ENCODE results near the gene CTIF. TPM values are rescaled to one million over a fixed set of nuclear protein-coding genes. Genes with fewer than 3 reads are reported as not detected.
A peak's percentile ranks its signal among the peaks of the same experiment; 100 is the strongest.
"Not testable (repeated sequence)": the region's sequence is repeated elsewhere in the genome, so short reads cannot be mapped to it uniquely, and the experiment has no call there.

The CTIF gene
- total and polyA plus RNA-seq, 11 donors: 21.2 to 93.0 (median 68.0) TPM

DNA sequence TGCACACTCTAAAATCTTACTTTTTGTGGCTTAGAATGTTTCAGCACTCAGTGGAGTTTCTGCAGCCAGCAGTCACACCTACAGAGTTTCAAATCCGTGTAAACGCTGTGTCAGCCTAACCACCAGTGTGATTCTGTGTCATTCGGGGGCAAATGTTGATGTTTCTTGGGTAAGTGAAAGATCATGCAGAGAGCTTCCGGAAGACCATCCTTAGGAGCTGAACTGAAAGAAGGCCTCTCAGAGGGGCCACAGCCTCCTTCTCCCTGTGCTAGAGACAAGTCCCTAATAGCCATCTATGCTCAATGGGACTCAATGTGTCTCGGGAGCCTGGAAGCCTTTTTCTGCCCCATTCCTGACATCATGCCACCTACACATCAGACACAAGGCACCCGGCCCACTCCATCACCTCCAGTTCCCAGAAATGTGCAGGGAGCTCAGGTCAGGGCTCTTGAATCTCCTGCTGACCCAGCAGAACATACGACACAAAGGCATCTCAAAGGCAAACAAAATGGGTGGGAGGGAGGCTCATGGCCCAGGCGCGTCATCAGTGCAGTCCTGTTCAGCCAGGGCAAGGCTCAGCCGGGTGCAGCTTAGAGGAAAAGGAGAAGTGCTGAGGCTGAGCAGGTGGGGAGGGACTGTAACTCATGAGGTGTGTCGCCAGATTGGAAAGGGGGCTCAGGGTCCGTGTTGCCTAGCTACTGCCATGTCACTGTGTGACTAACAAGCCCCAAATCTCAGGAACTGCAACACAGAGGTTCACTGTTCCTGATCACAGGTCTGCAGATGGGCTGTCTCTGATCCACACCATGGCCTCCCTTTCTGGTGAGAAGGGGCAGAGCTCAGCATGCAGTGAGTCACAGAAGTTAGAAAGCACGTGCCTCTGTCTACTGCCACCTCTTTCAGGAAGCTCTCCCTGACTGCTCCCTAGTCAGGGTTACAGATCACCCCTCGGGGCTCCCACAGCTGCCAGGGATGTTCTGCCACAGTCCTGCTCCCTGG, 329.9 kb downstream of the CTIF start:
- intact Hi-C loops (cut with DNase I): no loop called here
- DNase-seq (peak in 1 of 5 donors; percentile 23), ATAC-seq (no peak)
- no peaks in the 10 kb centered on the region for H3K36me3 ChIP-seq
- no peak overlapping the region for H3K4me3 ChIP-seq
- H3K27ac ChIP-seq: peak overlapping the region in 1 of 12 donors; percentile 30
- H3K9me3 ChIP-seq: peaks cover 0 to 12% (median 0%) of the 10 kb centered on the region in 12 donors
- peaks cover 0 to 33% (median 5%) of the 10 kb centered on the region in 12 donors for H3K4me1 ChIP-seq
- TF ChIP-seq, protein P1, sequence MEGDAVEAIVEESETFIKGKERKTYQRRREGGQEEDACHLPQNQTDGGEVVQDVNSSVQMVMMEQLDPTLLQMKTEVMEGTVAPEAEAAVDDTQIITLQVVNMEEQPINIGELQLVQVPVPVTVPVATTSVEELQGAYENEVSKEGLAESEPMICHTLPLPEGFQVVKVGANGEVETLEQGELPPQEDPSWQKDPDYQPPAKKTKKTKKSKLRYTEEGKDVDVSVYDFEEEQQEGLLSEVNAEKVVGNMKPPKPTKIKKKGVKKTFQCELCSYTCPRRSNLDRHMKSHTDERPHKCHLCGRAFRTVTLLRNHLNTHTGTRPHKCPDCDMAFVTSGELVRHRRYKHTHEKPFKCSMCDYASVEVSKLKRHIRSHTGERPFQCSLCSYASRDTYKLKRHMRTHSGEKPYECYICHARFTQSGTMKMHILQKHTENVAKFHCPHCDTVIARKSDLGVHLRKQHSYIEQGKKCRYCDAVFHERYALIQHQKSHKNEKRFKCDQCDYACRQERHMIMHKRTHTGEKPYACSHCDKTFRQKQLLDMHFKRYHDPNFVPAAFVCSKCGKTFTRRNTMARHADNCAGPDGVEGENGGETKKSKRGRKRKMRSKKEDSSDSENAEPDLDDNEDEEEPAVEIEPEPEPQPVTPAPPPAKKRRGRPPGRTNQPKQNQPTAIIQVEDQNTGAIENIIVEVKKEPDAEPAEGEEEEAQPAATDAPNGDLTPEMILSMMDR (IDR thresholded peaks at IDR 0.05): no peak
- no peak for TF ChIP-seq POLR2A (IDR thresholded peaks at IDR 0.05)
- H3K27me3 ChIP-seq: no peaks in the 10 kb centered on the region
- 85 to 93% (median 86%) methylated on average over 12 to 14 of the region's 14 CpGs for WGBS, 4 donors

DNA sequence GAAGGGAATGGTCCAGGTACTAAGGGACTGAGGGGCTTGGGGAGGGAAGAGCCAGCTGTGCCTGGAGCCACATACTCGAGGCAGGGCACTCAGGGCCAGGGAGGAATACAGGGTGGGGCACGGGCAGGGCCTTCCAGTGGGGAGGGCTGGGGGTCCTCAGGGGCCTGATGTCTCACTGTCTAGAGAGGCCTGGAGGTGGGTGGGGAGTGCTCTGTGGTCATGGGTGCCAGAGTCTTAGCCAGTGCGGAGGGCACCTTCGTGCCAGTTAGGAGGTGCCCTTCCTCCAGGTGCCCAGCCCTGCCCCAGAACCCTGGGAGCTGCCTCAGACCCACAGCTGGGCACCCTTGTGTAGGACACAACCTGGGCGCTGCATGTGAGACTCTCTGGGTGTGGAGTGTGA, 330.8 kb downstream of the CTIF start:
- no peak for ATAC-seq
- Histone ChIP-seq H3K4me3 (no peak overlapping the region), H3K27me3 (no peaks in the 10 kb centered on the region), H3K27ac (no peak overlapping the region), H3K36me3 (no peaks in the 10 kb centered on the region), H3K9me3 (peaks cover 0 to 12% (median 0%) of the 10 kb centered on the region in 12 donors), H3K4me1 (peaks cover 0 to 39% (median 5%) of the 10 kb centered on the region in 12 donors)
- intact Hi-C loops (cut with DNase I): no loop called here
- TF ChIP-seq, protein P1 (IDR thresholded peaks at IDR 0.05): no peak
- TF ChIP-seq POLR2A (IDR thresholded peaks at IDR 0.05): no peak
- DNase-seq: peak in 1 of 5 donors; percentile 23
- WGBS, 4 donors: 80 to 89% (median 83%) methylated on average over 3 to 5 of the region's 5 CpGs

DNA sequence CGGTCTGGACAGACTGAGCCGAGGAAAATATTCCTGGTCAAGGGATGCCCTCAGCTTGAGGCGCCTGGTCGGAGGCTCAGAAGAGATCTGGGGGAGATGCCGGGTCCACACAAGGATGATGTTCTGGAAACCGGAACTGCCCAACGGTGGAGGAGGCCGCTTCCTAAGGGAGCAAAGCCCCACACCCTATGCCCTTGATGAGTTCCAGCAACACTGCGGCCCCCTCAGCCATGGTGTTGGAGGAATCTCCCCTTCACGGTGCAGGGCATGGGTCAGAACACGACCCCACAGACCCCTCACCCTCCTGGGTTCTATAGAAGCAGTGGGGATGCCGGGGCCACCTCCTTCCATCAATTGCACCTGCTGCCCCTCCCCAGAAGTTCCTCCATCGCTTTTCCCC, 332.1 kb downstream of the CTIF start:
- WGBS, 4 donors: 88 to 94% (median 91%) methylated on average over 13 of the region's 13 CpGs

DNA sequence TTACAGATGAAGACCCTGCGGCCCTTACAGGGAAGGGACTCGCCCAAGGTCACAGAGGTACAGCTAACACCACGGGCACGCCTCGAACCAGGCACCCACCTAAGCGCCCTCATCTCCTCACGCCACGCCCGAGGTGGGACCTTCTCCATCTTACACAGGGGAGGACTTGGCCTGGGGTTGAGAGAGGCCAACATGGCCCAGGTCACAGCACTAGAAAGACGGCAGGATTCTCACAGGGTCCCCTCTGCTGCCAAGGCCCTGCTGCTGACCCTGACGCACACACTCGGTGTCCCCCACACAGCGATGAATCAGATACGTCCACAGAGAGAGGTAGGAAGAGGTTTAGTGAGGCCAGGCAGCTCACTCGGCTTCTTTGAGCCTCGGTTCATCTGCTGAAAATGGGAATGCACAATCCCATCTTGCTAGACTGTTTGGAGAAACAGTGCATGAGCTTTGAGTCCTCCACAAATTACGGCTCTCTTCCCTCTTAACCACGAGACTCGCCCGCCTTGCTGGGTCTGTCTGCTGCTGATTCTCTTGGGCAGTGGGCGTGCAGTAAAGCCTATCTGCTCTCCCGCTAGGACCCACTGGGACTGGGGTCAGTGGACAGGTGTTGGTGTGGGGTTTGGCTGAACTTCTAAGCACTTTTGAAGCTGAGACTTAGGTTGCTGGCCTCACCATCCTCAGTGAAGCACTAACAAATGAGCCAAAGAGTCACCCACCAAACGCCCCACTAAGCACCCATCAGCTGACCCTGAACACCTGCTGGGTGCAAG, 332.7 kb downstream of the CTIF start:
- H3K27me3 ChIP-seq: no peaks in the 10 kb centered on the region
- peaks cover 0 to 39% (median 5%) of the 10 kb centered on the region in 12 donors for H3K4me1 ChIP-seq
- DNase-seq (peak in 1 of 5 donors; percentile 11), ATAC-seq (no peak)
- no peaks in the 10 kb centered on the region for H3K36me3 ChIP-seq
- intact Hi-C loops (cut with DNase I): no loop called here
- TF ChIP-seq, protein P1 (IDR thresholded peaks at IDR 0.05): no peak
- TF ChIP-seq POLR2A (IDR thresholded peaks at IDR 0.05): no peak
- no peaks in the 10 kb centered on the region for H3K9me3 ChIP-seq
- H3K4me3 ChIP-seq: no peak overlapping the region
- 94 to 97% (median 95%) methylated on average over 23 of the region's 23 CpGs for WGBS, 4 donors
- H3K27ac ChIP-seq: no peak overlapping the region

More for the DNA sequence above, 332.1 kb downstream of the CTIF start:
- ATAC-seq; H3K27ac ChIP-seq; H3K27me3 ChIP-seq; H3K9me3 ChIP-seq; intact Hi-C loops (cut with DNase I); H3K4me3 ChIP-seq; H3K36me3 ChIP-seq: not testable (repeated sequence)
- H3K4me1 ChIP-seq: peaks cover 0 to 39% (median 5%) of the 10 kb centered on the region in 12 donors
- peak in 1 of 5 donors; percentile 17 for DNase-seq

All from heart left ventricle (tissue), 16 donors.